ENCODE data around the gene GRID2.
"Not testable (repeated sequence)": the region's sequence is repeated elsewhere in the genome, so short reads cannot be mapped to it uniquely, and the experiment has no call there.

Gene GRID2

GRCh38 chr4:93346840-93347239, 1043.1 kb downstream of the GRID2 start:
- no peak for DNase-seq

- DNase-seq, result no peak
Measured at GRCh38 chr4:93348896-93349295, 1045.1 kb downstream of the GRID2 start.

- no peak for DNase-seq
Measured at GRCh38 chr4:93351846-93352245, 1048.1 kb downstream of the GRID2 start.

- DNase-seq, result no peak
Measured at GRCh38 chr4:93355411-93355810, 1051.6 kb downstream of the GRID2 start.

GRCh38 chr4:93359586-93359985, 1055.8 kb downstream of the GRID2 start:
- no peak for DNase-seq

GRCh38 chr4:93366169-93366755, 1062.5 kb downstream of the GRID2 start:
- not testable (repeated sequence) for DNase-seq

- DNase-seq, result no peak
Measured at GRCh38 chr4:93368968-93369367, 1065.2 kb downstream of the GRID2 start.

GRCh38 chr4:93370256-93370655, 1066.5 kb downstream of the GRID2 start:
- DNase-seq, result no peak

GRCh38 chr4:93373893-93374860, 1070.4 kb downstream of the GRID2 start:
- no peak for DNase-seq

GRCh38 chr4:93384241-93384640, 1080.5 kb downstream of the GRID2 start:
- DNase-seq, result no peak

GRCh38 chr4:93384887-93385286, 1081.1 kb downstream of the GRID2 start:
- no peak for DNase-seq

GRCh38 chr4:93394545-93395081, 1090.8 kb downstream of the GRID2 start:
- DNase-seq, result no peak

- DNase-seq, result no peak
Measured at GRCh38 chr4:93396272-93396671, 1092.5 kb downstream of the GRID2 start.

- DNase-seq, result no peak
Measured at GRCh38 chr4:93403571-93403970, 1099.8 kb downstream of the GRID2 start.

GRCh38 chr4:93407493-93408275, 1103.9 kb downstream of the GRID2 start:
- DNase-seq, result no peak

GRCh38 chr4:93409035-93409434, 1105.3 kb downstream of the GRID2 start:
- DNase-seq, result no peak

GRCh38 chr4:93414041-93414550, 1110.3 kb downstream of the GRID2 start:
- no peak for DNase-seq

- DNase-seq, result no peak
Measured at GRCh38 chr4:93416344-93417128, 1112.8 kb downstream of the GRID2 start.

- DNase-seq, result no peak
Measured at GRCh38 chr4:93431371-93431770, 1127.6 kb downstream of the GRID2 start.

- DNase-seq, result no peak
Measured at GRCh38 chr4:93433840-93434239, 1130.1 kb downstream of the GRID2 start.

- DNase-seq, result no peak
Measured at GRCh38 chr4:93436000-93436626, 1132.3 kb downstream of the GRID2 start.

- no peak for DNase-seq
Measured at GRCh38 chr4:93437991-93438390, 1134.2 kb downstream of the GRID2 start.
